ENCODE data around the gene CD99L2.

The CD99L2 gene

DNA sequence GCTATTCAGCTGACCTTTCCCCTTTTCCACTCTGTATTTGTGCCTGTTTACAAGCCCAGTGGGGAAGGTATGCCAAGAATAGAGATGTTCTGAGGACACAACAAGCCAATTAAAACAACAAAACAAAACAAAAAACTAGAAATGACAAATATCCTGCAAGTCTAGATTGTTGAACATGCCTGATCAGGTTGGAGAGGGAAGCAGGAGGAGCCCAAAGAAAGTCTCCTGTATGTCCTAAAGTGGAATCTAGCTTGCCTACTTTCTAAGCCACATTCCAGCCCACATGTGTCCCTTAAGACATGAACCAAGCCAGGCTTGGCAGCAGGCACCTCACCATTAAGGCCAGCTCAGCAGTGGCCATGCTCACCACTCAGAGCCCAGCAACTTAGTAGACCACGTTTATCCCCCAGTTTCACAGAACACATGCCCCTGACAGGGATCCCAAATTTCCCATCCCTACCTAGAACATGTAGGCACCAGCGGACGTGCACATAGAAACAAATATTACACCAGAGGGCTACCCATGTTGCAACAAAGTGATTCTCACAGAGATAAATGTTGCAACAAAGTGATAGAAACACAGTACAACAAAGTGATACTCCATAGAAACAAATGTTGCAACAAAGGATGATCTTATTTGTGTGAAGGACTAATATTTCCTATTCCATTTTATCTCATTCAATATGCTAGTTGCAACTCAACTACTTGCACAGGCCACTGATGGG lies 48.3 kb downstream of the CD99L2 start:
- no peak for DNase-seq (ENCODE audit: low read depth)
- Histone ChIP-seq H3K4me1 (ENCODE audit: control insufficient read depth, insufficient read depth, low read length) (peaks cover 14% of the 10 kb centered on the region), H3K9ac (ENCODE audit: low read length) (no peak overlapping the region)

DNA sequence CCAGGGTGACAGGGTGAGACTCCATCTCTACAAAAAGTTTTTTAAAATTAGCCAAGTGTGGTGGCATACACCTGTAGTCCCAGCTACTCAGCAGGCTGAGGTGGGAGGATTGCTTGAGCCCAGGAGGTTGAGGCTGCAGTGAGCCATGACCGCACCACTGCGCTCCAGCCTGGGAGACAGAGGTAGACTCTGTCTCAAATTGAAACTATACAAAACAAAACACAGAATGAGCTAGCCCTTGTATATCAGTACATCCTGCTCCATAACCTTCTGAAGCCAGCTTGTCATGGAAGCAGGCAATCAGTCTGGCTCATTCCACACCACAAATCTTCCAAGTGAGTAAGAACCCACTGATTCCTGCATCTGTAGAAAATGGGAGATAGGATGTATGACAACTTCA lies 49.0 kb downstream of the CD99L2 start:
- DNase-seq (ENCODE audit: low read depth), result no peak
- Histone ChIP-seq H3K36me3 (ENCODE audit: control insufficient read depth, insufficient read depth, low read length, severe bottlenecking) (no peaks in the 10 kb centered on the region), H3K9ac (ENCODE audit: low read length) (no peak overlapping the region), H3K9me3 (ENCODE audit: control insufficient read depth, low read length) (no peaks in the 10 kb centered on the region), H3K4me3 (ENCODE audit: low read length) (no peak overlapping the region), H3K27me3 (replicated peaks; ENCODE audit: control insufficient read depth, insufficient read depth, low read length) (no peaks in the 10 kb centered on the region), H3K4me1 (ENCODE audit: control insufficient read depth, insufficient read depth, low read length) (peaks cover 20% of the 10 kb centered on the region)

More for the DNA sequence above, 48.3 kb downstream of the CD99L2 start:
- no peak overlapping the region for H3K4me3 ChIP-seq (ENCODE audit: low read length)
- no peaks in the 10 kb centered on the region for H3K27me3 ChIP-seq (replicated peaks; ENCODE audit: control insufficient read depth, insufficient read depth, low read length)
- no peaks in the 10 kb centered on the region for H3K9me3 ChIP-seq (ENCODE audit: control insufficient read depth, low read length)
- H3K36me3 ChIP-seq (ENCODE audit: control insufficient read depth, insufficient read depth, low read length, severe bottlenecking), result no peaks in the 10 kb centered on the region

DNA sequence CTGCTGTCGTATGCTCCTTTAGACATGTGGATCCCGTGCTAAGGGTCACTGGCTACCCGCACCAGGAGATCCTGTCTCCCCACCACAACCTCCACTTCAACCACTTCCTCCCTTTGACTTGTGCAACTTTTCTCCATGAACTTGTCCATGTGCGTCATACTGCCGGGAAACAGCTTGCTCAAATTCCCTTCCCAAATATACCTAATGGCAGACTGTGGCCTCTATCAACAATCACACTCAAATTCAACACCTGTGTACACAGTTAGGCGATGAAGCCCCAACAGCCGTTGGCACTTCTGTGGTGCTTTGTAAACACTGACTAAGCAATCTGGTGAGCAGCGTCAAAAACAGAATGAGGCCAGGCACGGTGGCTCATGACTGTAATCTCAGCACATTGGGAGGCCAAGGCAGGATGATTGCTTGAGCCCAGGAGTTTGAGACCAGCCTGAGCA lies 49.5 kb downstream of the CD99L2 start:
- no peaks in the 10 kb centered on the region for H3K27me3 ChIP-seq (replicated peaks; ENCODE audit: control insufficient read depth, insufficient read depth, low read length)
- no peaks in the 10 kb centered on the region for H3K36me3 ChIP-seq (ENCODE audit: control insufficient read depth, insufficient read depth, low read length, severe bottlenecking)
- H3K9ac ChIP-seq (ENCODE audit: low read length), result no peak overlapping the region
- peaks cover 24% of the 10 kb centered on the region for H3K4me1 ChIP-seq (ENCODE audit: control insufficient read depth, insufficient read depth, low read length)
- DNase-seq (ENCODE audit: low read depth), result no peak
- no peaks in the 10 kb centered on the region for H3K9me3 ChIP-seq (ENCODE audit: control insufficient read depth, low read length)
- no peak overlapping the region for H3K4me3 ChIP-seq (ENCODE audit: low read length)

DNA sequence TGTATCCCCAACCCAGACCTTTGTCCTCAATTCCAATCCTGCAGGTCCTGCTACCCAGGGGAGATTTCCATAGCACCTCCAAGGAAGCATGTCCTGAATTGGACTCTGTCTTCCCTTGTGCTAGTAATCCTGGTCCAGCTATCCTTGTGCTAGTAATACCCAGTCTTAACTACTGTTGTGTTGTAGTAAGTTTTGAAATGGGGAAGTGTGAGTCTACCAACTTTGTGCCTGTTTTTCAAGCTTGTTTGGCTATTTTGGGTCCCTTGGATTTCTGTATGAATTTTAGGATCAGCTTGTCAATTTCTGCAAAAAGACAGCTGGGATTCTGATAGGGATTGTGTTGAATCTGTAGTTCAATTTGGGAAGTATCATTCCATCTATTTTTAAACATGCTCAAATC lies 51.4 kb downstream of the CD99L2 start:
- no peak overlapping the region for H3K9ac ChIP-seq (ENCODE audit: low read length)
- DNase-seq (ENCODE audit: low read depth), result no peak
- H3K9me3 ChIP-seq (ENCODE audit: control insufficient read depth, low read length), result no peaks in the 10 kb centered on the region
- H3K4me1 ChIP-seq (ENCODE audit: control insufficient read depth, insufficient read depth, low read length), result peaks cover 29% of the 10 kb centered on the region
- no peak overlapping the region for H3K4me3 ChIP-seq (ENCODE audit: low read length)
- H3K36me3 ChIP-seq (ENCODE audit: control insufficient read depth, insufficient read depth, low read length, severe bottlenecking), result no peaks in the 10 kb centered on the region
- H3K27me3 ChIP-seq (replicated peaks; ENCODE audit: control insufficient read depth, insufficient read depth, low read length), result no peaks in the 10 kb centered on the region

DNA sequence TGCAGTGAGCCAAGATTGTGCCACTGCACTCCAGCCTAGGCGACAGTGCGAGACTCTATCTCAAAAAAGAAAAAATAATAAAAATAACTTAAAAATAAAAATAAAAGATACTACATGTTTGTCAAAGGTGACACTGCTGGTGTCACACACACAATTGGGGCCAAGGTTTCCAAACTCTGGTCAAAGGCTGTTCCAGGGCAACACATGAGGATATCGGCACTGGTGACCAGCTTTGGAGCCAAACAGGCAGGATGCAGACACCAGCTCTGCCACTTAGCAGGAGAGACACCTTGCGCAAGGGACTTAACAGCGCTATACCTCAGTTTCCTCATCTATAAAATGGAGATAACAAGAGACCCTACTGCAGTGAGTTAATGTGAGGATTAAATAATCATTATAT lies 52.3 kb downstream of the CD99L2 start:
- Histone ChIP-seq H3K4me3 (ENCODE audit: low read length) (no peak overlapping the region), H3K36me3 (ENCODE audit: control insufficient read depth, insufficient read depth, low read length, severe bottlenecking) (no peaks in the 10 kb centered on the region), H3K4me1 (ENCODE audit: control insufficient read depth, insufficient read depth, low read length) (peaks cover 37% of the 10 kb centered on the region), H3K27me3 (replicated peaks; ENCODE audit: control insufficient read depth, insufficient read depth, low read length) (no peaks in the 10 kb centered on the region), H3K9me3 (ENCODE audit: control insufficient read depth, low read length) (no peaks in the 10 kb centered on the region), H3K9ac (ENCODE audit: low read length) (no peak overlapping the region)
- no peak for DNase-seq (ENCODE audit: low read depth)

DNA sequence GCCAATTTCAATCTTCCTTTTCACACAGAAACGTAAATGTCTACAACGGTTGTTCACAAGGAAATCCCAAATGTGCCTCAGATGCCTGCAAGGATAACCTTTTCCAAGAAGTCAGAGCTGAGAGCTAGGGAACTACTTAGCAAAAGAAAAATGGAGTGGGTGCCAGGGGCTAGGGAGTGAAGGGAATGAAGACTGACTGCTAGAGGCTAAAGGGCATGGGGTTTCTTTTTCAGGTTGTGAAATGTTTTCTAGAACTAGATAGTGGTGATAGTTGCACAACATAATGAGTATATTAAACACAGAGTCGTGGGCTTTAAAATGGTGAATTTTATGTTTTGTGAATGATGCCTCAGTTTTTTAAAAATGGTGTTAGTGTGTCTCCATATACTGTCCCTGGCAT lies 53.4 kb downstream of the CD99L2 start:
- H3K9ac ChIP-seq (ENCODE audit: low read length), result no peak overlapping the region
- H3K4me3 ChIP-seq (ENCODE audit: low read length), result no peak overlapping the region
- no peaks in the 10 kb centered on the region for H3K27me3 ChIP-seq (replicated peaks; ENCODE audit: control insufficient read depth, insufficient read depth, low read length)
- no peaks in the 10 kb centered on the region for H3K9me3 ChIP-seq (ENCODE audit: control insufficient read depth, low read length)
- peaks cover 38% of the 10 kb centered on the region for H3K4me1 ChIP-seq (ENCODE audit: control insufficient read depth, insufficient read depth, low read length)
- no peaks in the 10 kb centered on the region for H3K36me3 ChIP-seq (ENCODE audit: control insufficient read depth, insufficient read depth, low read length, severe bottlenecking)
- peak; percentile 44 for DNase-seq (ENCODE audit: low read depth)

DNA sequence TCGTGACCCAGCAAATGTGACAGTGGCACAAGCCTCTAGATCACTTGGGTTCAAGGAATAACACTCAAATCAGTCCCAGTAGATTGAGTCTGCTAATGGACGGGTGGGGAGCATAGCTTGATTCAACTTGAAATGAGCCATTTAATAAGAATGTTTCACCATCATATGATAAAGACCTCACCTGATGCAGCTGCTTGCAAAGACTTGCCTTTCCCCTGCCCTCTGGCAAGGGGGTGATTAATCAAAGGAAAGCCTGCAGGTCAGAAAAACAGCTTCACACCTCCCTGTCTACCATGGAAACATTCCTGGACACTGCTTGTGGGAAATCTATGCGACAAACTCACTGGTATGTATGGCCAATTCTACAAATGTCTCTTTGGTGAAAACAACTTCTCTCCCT lies 54.5 kb downstream of the CD99L2 start:
- Histone ChIP-seq H3K4me3 (ENCODE audit: low read length) (no peak overlapping the region), H3K4me1 (ENCODE audit: control insufficient read depth, insufficient read depth, low read length) (peaks cover 32% of the 10 kb centered on the region), H3K9ac (ENCODE audit: low read length) (no peak overlapping the region), H3K9me3 (ENCODE audit: control insufficient read depth, low read length) (no peaks in the 10 kb centered on the region), H3K27me3 (replicated peaks; ENCODE audit: control insufficient read depth, insufficient read depth, low read length) (no peaks in the 10 kb centered on the region), H3K36me3 (ENCODE audit: control insufficient read depth, insufficient read depth, low read length, severe bottlenecking) (no peaks in the 10 kb centered on the region)
- DNase-seq (ENCODE audit: low read depth), result no peak

DNA sequence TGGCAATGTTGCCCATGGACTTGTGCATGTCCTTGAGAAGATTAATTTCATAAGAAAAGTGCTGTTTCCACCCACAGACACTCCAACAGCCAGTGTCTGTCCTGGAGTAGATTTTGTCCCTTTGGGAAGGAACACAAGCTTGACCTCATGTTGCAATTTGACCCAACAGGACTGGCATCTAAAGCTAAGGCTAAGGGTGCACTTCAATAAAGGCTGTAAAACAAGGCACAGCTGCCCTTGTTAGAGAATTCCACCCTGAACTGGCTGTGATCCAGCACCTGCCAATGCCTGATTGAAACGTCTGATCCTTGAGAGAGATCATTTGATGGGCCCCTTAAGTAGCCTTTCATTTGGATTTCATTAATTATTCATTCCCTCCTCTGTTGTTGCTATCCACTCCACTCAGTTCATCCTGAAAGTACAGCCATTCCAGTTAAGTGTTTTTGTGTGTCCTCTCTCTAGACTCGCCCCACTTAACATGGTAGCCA lies 56.2 kb downstream of the CD99L2 start:
- no peaks in the 10 kb centered on the region for H3K36me3 ChIP-seq (ENCODE audit: control insufficient read depth, insufficient read depth, low read length, severe bottlenecking)
- H3K4me1 ChIP-seq (ENCODE audit: control insufficient read depth, insufficient read depth, low read length), result peaks cover 32% of the 10 kb centered on the region
- no peak overlapping the region for H3K4me3 ChIP-seq (ENCODE audit: low read length)
- no peaks in the 10 kb centered on the region for H3K27me3 ChIP-seq (replicated peaks; ENCODE audit: control insufficient read depth, insufficient read depth, low read length)
- DNase-seq (ENCODE audit: low read depth), result no peak
- no peaks in the 10 kb centered on the region for H3K9me3 ChIP-seq (ENCODE audit: control insufficient read depth, low read length)
- no peak overlapping the region for H3K9ac ChIP-seq (ENCODE audit: low read length)

DNA sequence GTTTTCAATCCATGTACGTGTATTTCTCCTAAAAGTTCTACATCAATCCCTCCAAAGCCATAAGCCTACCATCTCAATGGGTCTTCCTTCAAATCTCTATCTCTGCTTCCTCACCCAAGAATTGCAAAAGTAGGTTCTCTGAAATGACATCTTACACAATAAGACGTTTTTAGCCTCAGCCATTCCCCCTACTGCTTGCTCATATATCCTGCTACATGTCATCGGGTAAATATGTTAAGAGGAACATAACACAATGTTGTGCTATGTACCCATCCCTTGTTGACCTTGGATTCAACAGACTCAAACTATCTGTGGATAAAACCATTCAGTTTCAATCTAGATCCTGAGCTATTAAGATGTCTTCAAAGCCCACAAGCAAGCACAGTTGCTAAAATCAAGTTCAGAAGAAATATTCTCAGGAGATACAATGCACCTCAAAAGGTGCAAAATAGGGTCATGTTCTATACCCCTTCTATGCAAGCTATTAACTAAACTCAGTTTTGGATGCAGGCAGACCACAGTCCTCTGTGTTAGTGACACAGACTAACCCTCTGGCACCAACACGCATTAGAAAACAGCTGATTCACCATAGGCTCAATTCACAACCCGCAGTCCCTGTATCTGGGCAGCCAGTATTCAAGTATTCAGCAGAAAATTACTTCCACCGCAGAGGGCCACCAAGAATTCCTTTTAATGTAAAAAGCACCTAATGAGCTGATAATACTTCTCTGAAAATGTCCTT lies 56.8 kb downstream of the CD99L2 start:
- Histone ChIP-seq H3K27me3 (replicated peaks; ENCODE audit: control insufficient read depth, insufficient read depth, low read length) (no peaks in the 10 kb centered on the region), H3K36me3 (ENCODE audit: control insufficient read depth, insufficient read depth, low read length, severe bottlenecking) (no peaks in the 10 kb centered on the region), H3K4me3 (ENCODE audit: low read length) (no peak overlapping the region), H3K4me1 (ENCODE audit: control insufficient read depth, insufficient read depth, low read length) (peaks cover 32% of the 10 kb centered on the region), H3K9me3 (ENCODE audit: control insufficient read depth, low read length) (no peaks in the 10 kb centered on the region), H3K9ac (ENCODE audit: low read length) (no peak overlapping the region)
- peak; percentile 51 for DNase-seq (ENCODE audit: low read depth)

DNA sequence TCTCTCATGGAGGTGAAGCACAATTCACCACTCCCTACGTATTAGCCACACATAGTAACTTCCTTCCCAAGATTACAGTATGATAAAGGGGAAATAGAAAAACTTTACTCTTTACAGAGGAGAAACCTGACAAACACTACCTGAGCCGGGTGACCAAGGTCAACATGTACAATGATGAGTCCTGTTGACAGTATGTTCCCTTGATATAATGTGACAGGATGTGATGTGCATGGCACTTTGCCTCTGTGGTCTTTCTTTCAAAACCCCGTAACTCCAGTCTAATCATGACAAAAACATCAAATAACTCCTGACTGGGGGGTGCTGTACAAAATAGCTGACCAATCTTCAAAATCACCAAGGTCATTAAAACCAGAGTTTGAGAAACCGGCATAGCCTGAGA lies 60.6 kb downstream of the CD99L2 start:
- H3K27me3 ChIP-seq (replicated peaks; ENCODE audit: control insufficient read depth, insufficient read depth, low read length), result no peaks in the 10 kb centered on the region
- H3K4me3 ChIP-seq (ENCODE audit: low read length), result no peak overlapping the region
- H3K36me3 ChIP-seq (ENCODE audit: control insufficient read depth, insufficient read depth, low read length, severe bottlenecking), result no peaks in the 10 kb centered on the region

DNA sequence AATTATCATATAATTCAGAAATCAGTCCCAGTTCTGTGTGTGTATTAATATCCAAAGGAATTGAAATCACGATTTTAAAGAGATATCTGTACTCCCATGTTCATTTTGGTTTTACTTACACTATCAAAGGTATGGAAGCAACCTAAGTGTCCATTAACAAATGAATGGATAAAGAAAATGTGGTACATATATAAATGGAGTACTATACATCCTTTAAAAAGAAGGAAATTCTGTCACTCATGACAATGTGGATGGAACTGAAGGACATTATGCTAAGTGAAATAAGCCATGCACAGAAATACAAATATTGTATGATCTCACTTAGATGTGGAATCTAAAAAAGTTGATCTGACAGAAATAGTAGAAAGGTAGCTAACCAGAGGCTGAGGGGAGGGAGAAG lies 63.8 kb downstream of the CD99L2 start:
- Histone ChIP-seq H3K4me3 (ENCODE audit: low read length) (no peak overlapping the region), H3K27me3 (replicated peaks; ENCODE audit: control insufficient read depth, insufficient read depth, low read length) (no peaks in the 10 kb centered on the region), H3K4me1 (ENCODE audit: control insufficient read depth, insufficient read depth, low read length) (no peaks in the 10 kb centered on the region), H3K9me3 (ENCODE audit: control insufficient read depth, low read length) (peaks cover 8% of the 10 kb centered on the region), H3K36me3 (ENCODE audit: control insufficient read depth, insufficient read depth, low read length, severe bottlenecking) (no peaks in the 10 kb centered on the region), H3K9ac (ENCODE audit: low read length) (no peak overlapping the region)
- DNase-seq (ENCODE audit: low read depth), result no peak

More for the DNA sequence above, 60.6 kb downstream of the CD99L2 start:
- Histone ChIP-seq H3K9ac (ENCODE audit: low read length) (no peak overlapping the region), H3K4me1 (ENCODE audit: control insufficient read depth, insufficient read depth, low read length) (peaks cover 16% of the 10 kb centered on the region), H3K9me3 (ENCODE audit: control insufficient read depth, low read length) (peaks cover 8% of the 10 kb centered on the region)
- no peak for DNase-seq (ENCODE audit: low read depth)
